ENCODE results near the gene DPAGT1.

GRCh38 chr11:119067371-119068222 is 34.1 kb downstream of the DPAGT1 start, which contains the start of gene VPS11:
- TF ChIP-seq POLR2AphosphoS5 (IDR thresholded peaks at IDR 0.05) (peak; percentile 78 to 91), CTCF (IDR thresholded peaks at IDR 0.05) (no peak)
